AG09309 (cell line): ENCODE measurements around the gene NOS1AP.

ENCODE experiments used
- DNase-seq: peaks from one replicate; pipeline ENCODE4 v3.0.0-alpha.2; 2010; ENCODE audit warnings: low read depth
- H3K4me3 ChIP-seq: 2 replicates; pipeline ENCODE4 v1.5.1; 2011; ENCODE audit warnings: mild to moderate bottlenecking, low read depth, low read length, moderate library complexity; ENCODE audit not compliant: control insufficient read depth
- TF ChIP-seq, protein P1 (sequence below): IDR thresholded peaks from 2 replicates; pipeline ENCODE4 v1.5.1; 2011; ENCODE audit warnings: mild to moderate bottlenecking, low read depth, low read length, inconsistent platforms; ENCODE audit not compliant: insufficient read depth, control insufficient read depth; ENCODE audit errors: missing control alignments

NOS1AP gene

DNA sequence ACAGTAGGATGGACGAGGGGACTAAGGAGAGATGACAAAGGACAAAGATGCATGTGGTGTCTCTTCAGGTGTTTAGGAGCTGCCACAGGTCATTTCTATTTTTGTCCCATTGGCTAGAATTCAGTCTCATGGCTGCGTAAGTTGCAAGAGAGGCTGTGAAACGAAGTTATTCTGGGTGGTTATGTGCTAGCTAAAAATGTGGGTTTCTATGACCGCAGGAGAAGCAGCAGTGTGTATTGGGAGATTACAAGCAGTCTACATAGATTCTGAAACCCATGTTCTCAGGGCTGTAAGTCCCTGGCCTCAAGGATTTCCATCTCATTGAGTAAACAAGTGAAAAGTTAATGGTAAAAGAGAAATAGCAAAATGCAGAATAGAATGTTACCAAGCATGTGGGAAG lies 196.5 kb downstream of the NOS1AP start:
- no peak for DNase-seq
- H3K4me3 ChIP-seq = no peak overlapping the region
- TF ChIP-seq, protein P1, sequence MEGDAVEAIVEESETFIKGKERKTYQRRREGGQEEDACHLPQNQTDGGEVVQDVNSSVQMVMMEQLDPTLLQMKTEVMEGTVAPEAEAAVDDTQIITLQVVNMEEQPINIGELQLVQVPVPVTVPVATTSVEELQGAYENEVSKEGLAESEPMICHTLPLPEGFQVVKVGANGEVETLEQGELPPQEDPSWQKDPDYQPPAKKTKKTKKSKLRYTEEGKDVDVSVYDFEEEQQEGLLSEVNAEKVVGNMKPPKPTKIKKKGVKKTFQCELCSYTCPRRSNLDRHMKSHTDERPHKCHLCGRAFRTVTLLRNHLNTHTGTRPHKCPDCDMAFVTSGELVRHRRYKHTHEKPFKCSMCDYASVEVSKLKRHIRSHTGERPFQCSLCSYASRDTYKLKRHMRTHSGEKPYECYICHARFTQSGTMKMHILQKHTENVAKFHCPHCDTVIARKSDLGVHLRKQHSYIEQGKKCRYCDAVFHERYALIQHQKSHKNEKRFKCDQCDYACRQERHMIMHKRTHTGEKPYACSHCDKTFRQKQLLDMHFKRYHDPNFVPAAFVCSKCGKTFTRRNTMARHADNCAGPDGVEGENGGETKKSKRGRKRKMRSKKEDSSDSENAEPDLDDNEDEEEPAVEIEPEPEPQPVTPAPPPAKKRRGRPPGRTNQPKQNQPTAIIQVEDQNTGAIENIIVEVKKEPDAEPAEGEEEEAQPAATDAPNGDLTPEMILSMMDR = no peak

DNA sequence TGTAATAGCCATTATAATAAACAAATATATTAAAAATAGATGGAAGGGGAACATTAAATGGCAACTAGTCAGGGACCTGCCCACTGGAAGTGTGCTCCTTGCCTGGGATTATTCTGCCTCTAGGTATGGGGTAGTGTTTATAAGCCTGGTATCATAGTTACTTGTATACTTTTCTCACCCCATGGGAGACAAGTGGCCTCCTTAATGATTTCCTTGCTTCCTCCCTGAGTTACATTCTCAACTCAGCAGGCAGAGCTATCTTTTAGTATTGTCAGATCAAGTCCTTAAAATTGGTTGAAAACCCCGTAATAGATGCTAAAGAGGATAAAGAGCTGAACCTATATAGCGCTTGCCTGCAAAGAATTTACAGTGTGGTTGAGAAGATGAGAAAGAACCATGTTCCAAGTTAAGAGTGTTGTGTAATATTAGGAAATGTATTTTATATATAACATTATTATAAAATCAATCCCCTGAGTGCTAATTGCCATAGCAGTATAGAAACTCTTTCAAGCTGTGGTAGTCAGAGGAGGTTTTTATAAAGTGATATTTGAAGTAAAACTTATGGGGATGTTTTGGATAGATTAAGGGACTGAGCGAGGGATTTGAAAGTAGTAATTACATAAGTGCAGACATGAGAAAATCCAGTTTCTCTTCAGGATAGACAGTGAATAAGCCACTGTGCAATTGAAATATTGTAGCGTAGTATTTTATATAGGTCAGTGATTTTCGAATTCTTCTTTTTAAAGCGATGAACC lies 200.7 kb downstream of the NOS1AP start:
- TF ChIP-seq, protein P1 = no peak
- H3K4me3 ChIP-seq = no peak overlapping the region
- no peak for DNase-seq

DNA sequence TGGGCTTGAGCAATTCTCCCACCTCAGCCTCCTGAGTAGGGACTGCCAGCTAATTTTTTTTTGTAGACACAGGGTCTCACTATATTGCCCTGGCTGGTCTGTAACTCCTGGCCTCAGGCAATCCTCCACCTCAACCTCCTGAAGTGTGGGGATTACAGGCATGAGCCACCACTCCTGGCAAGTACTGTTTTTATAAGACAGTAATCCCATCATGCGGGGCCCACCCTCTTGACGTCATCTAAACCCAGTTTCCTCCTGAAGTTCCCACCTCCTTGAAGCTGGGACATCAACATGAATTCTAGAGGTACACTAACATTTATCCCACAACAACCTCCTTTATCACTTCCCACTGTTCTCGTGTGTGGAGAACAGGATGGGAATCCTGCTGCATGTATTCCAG lies 202.5 kb downstream of the NOS1AP start:
- DNase-seq = no peak
- H3K4me3 ChIP-seq = no peak overlapping the region

DNA sequence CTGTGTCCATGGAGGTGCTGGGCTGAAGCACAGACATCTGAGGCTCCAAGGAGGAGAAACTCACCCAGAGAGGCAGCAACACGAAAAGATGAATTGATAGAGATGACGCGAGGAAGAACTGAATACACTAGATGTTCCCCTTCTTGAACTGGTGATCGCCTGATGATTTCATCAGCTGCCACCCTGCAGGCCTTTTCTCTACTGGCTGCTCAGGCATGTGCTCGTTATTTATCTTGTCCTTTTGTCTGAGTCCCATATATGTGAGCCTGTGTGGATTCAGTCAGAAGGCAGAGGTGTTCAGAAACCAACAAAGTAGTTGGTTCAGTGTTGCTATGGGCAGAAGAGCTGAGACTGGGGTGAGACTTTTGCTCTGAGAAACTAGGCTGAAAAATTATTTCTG lies 202.9 kb downstream of the NOS1AP start:
- no peak for DNase-seq
- H3K4me3 ChIP-seq = no peak overlapping the region
- TF ChIP-seq, protein P1 = no peak

More for the DNA sequence above, 202.5 kb downstream of the NOS1AP start:
- TF ChIP-seq, protein P1 = no peak

DNA sequence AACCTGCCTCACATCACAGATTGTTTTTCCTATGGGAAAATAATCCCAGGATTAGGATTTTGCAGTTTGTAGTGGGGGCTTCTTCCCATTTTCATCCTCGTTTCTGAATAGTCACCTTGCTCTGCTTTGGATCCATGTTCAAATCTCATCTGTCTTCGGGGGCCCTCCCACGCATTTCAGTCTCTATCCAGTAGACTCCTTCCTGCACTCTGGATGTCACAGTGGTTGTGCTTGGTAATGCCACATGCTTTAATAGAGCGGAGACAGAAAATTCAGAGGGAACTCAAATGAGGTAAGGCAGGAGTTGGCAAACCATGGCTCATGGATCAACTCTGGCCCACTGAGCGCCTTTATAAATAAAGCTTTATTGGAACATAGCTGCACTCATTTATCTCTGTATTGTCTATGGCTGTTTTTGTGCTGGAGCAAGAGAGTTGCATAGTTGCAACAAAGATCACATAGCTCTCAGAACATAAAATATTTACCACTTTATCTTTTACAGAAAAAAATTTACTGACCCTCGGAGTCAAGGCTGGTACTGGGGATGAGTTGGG lies 206.2 kb downstream of the NOS1AP start:
- DNase-seq = no peak
- H3K4me3 ChIP-seq = no peak overlapping the region
- TF ChIP-seq, protein P1 = no peak

DNA sequence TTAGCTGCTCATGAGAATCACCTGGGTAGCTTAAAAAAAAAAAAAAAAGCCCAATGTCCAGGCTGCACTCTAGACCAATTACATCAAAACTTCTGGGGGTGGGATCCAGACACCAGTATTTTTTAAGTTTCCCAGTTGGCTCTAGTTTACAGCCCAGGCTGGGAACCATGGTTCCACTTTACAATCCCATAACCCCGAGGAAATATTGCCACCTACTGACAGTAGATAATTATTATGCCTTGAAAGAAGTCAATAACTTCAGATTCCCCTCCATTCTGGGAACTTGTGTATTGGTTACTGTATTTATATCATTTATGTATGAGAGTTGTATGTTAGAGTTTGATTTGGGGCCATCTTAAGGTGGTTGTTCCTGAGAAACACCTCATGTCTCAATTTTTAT lies 207.0 kb downstream of the NOS1AP start:
- TF ChIP-seq, protein P1 = peak; percentile 41
- no peak for DNase-seq
- no peak overlapping the region for H3K4me3 ChIP-seq

DNA sequence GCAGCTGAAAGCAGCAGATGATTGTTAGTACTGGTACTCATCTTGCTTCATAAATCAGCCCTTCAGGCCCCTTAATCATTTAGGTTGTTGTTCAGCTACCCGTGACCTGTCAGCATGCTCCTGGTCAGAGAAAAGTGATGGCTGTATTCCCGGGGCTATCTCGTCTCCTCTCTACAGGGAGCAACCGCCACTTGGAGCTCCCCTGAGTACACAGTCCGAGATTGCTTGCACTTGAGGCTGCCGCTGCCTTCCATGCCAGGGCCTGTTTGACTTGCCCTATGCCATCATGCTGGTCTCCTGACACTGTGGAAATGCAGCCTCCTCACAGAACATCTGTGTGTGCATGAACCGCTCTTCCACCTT lies 209.6 kb downstream of the NOS1AP start:
- DNase-seq = no peak
- TF ChIP-seq, protein P1 = no peak
- no peak overlapping the region for H3K4me3 ChIP-seq
